Pericardium fibroblast (primary cell): ENCODE measurements around the gene NHS. TPM values are rescaled to one million over a fixed set of nuclear protein-coding genes. Genes with fewer than 3 reads are reported as not detected.

Experiments
- total RNA-seq: library from RNA; depleted of rRNA; stranded (reverse); fragments of >200 nt; gene quantifications from 2 replicates; pipeline ENCODE4 v1.2.3, GENCODE V29; 2015

NHS gene
- total RNA-seq = 0.12 and 0.17 TPM in 2 replicates

DNA sequence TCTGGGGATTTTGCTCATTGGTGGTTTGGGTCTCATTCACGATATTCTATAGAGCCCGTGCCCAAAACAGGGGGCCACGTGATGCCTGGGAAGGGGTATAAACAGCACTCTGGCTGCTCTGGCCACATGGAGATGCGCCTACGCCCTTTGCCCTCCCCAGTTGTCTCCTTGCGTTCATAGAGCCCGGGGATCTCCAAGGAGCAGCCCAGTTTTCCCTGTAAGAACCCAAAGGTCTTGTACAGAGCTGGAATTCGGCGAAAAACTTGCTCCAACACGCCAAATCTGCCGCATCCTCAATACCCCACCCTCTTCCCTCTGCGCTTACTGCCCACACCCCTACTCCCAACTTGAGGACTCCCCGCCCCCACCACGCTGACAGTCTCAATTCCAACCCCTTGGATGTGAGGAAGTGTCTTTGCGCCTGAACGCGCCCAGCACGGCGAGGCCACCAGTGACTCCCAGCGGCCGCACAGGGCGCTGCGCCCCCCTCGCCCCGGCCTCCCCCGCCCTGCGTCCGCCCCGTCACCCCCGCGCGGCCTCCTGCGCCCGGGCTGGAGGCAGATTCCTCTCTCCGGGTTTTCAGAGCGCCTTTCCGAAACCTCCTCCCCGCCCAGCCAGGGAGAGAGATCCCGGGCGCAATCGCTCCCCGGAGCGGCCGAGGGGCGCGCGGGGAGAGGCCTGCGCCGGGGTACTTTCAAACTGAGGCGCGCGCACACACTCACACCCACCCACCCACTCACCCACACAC lies at the start of gene NHS:
Gene NHS, plus strand, starts transcription at position 582 of the 748 bp plus-strand sequence. CDS start 558 bp downstream, outside the sequence.

DNA sequence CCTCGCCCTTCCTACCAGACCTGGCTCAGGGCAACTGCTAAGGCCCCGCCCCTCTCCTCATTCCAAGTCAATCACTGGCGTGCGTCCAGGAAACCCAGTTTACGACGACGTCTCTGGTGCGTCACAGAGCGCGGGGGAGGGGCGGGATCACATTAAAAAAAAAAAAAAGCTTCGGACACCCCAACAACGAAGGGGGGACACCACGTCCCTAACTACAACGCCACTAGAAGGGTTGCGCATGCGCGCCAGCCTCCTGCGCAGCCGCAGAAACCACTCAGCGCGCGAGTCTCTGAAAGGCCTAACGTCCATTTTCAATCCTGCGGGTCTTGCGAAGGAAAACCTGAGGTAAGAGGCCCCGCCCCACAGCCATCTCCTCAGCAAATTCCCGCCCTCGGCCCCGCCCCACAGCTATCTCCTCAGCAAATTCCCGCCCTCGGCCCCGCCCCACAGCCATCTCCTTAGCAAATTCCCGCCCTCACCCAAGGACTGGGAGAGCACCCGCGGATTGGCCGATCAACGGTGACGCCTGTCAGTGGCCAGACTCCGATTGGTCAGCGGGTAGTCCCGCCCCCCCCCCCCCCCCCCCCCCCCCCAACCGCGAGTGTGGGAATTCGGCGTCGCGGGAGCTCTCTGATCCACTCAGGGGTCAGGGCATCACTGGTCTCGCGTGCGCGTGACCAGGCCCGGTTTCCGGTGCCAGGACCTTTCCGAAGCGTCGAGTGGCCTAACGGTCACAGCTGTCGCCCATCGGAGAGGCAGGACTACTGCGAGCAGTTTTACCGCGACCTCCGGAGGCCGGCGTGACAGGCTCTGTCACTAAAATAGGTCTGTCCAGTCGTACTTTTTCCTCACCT lies 362.1 kb downstream of the NHS start, which contains the start of gene SCML1:
Gene SCML1, plus strand, starts transcription at position 638 of the 854 bp plus-strand sequence. CDS start 6,694 bp downstream, outside the sequence.

